Stimulated activated CD8-positive, alpha-beta memory T cell treated with anti-CD3 and anti-CD28 coated beads, Interleukin-15, amount 100 ng/mL, for 4 hours (primary cell): ENCODE results near the gene FOSL1.

Experiments
- DNase-seq, 2 donors: peaks; one replicate each; pipeline ENCODE4 v3.0.0-alpha.2; 2020; ENCODE audit warnings: low read depth in 2 of 2

Gene FOSL1

GRCh38 chr11:65882120-65883057 is 17.8 kb downstream of the FOSL1 start:
- no peak for DNase-seq

- no peak for DNase-seq
Measured at GRCh38 chr11:65880844-65881421, 19.3 kb downstream of the FOSL1 start.

- DNase-seq, result no peak
Measured at GRCh38 chr11:65880027-65880426, 20.2 kb downstream of the FOSL1 start.

GRCh38 chr11:65879617-65880016 is 20.6 kb downstream of the FOSL1 start, which contains the start of gene CTSW:
Gene CTSW, plus strand, starts transcription at chr11:65879837. Its CDS starts 18 bp downstream, at chr11:65879855.
- DNase-seq, result no peak

GRCh38 chr11:65873318-65874156 is 26.7 kb downstream of the FOSL1 start:
- DNase-seq, result peak; percentile 87 to 93

DNA sequence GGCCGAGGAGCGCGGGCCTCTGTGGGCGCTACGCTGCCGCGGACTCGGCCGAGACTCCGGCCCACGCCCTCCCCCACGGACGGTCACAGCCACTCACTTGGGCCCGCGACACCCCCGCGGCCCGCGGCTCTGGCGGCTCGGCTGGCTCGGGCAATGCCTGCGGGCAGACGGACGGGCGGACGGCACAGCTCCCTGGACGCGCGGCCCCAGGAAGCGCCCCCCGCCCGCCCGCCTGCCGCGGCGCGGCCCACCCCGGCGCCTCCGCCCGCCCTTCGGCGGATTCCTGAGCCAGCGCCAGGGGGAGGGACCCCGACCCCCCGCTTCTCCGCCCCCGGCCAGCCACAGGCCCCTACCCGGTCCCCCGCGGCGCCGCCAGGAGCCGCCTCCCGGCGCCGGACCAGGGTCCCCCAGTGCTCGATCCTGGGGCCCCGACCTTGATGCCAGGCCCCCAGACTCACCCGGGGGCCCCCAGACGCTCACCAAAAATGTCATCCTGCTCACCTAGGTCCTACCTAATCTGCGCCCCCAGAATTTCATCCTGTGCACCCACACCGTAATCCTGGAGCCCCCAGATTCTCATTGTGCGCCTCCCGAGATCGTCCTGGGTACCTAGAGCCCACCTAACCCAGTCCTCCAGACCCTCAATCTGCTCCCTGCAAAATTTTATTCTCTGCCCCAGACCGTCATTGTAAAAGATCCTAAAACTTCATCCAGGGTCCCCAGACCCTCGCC is 27.4 kb downstream of the FOSL1 start, which contains the start of gene EFEMP2:
EFEMP2 (minus strand) TSS at position 215 of the 732 bp plus-strand sequence. CDS start 446 bp downstream, outside the sequence.
- no peak for DNase-seq

DNA sequence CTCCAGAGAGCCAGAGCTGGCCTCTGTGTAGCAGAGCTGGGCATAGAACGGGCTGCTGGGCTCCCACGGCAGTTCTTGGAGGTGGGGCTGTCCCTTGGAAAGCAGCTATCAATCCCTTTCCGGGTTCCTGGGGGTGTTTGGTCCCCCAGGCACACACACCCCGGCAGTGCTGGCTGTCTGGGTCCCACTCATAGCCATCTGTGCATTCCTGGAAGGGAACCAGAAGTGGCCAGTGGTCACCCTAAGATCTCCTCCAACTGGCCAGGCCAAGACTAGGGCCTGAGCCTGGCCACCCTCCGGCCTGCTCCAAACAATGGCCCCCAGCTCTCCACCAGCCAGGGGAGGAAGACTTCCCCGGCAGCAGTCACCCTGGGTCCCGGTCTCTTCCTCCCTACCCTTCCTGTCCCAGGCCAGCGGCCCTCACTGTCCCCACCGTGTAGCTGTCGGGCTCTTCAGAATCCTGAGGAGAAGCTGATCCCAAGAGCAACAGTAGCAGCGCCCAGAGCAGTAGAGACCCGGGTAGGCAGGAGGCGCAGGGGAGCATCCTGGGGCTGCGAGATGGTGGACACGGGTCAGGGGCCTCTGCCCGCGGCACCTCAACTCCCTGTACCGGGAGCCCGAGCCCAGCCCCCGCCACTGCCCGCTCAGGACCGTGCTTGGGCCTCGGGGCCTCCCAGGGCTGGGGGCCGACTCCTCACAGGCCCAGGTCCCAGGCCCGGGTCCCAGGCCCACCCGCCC is 28.2 kb downstream of the FOSL1 start:
- DNase-seq, result no peak

GRCh38 chr11:65870706-65871681 is 29.2 kb downstream of the FOSL1 start:
- DNase-seq, result no peak

DNA sequence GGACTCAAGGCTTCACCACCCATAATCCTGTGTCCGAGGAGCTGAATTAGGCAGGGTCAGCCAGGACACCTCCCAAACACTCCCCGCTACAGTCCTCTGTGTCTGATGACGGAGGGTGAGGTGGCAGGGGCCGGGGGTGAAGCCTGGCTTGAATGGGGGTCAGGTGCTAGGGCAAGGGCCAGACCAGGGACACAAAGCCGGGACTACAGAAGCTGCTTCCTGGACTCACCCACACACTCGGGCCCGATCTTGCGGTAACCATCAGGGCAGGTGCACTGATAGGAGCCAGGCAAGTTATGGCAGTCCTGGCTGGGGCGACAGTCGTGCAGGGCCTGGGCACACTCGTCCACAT is 29.9 kb downstream of the FOSL1 start:
- no peak for DNase-seq

- no peak for DNase-seq
Measured at GRCh38 chr11:65869643-65870306, 30.4 kb downstream of the FOSL1 start.

- DNase-seq, result no peak
Measured at GRCh38 chr11:65868907-65869306, 31.3 kb downstream of the FOSL1 start.

- no peak for DNase-seq
Measured at GRCh38 chr11:65868076-65868667, 32.0 kb downstream of the FOSL1 start.

- no peak for DNase-seq
Measured at GRCh38 chr11:65867284-65868071, 32.7 kb downstream of the FOSL1 start.

GRCh38 chr11:65866509-65867283 is 33.5 kb downstream of the FOSL1 start:
- DNase-seq, result no peak

- DNase-seq, result no peak
Measured at GRCh38 chr11:65865550-65866172, 34.5 kb downstream of the FOSL1 start.

GRCh38 chr11:65864706-65865471 is 35.3 kb downstream of the FOSL1 start:
- DNase-seq, result no peak
